ENCODE measurements around the gene ARHGAP26. TPM values are rescaled to one million over a fixed set of nuclear protein-coding genes. Genes with fewer than 3 reads are reported as not detected.

Gene ARHGAP26
- total RNA-seq, 4 donors from 2014 or later: 22.3 to 40.7 (median 28.2) TPM

GRCh38 chr5:142886211-142886610 lies 116.0 kb downstream of the ARHGAP26 start:
- WGBS: 78% methylated on average over 2 of the region's 2 CpGs
- no peak overlapping the region for H3K27ac ChIP-seq (replicated peaks in 1 of 4)
- TF ChIP-seq, protein P1, sequence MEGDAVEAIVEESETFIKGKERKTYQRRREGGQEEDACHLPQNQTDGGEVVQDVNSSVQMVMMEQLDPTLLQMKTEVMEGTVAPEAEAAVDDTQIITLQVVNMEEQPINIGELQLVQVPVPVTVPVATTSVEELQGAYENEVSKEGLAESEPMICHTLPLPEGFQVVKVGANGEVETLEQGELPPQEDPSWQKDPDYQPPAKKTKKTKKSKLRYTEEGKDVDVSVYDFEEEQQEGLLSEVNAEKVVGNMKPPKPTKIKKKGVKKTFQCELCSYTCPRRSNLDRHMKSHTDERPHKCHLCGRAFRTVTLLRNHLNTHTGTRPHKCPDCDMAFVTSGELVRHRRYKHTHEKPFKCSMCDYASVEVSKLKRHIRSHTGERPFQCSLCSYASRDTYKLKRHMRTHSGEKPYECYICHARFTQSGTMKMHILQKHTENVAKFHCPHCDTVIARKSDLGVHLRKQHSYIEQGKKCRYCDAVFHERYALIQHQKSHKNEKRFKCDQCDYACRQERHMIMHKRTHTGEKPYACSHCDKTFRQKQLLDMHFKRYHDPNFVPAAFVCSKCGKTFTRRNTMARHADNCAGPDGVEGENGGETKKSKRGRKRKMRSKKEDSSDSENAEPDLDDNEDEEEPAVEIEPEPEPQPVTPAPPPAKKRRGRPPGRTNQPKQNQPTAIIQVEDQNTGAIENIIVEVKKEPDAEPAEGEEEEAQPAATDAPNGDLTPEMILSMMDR (IDR thresholded peaks at IDR 0.05): no peak
- TF ChIP-seq POLR2A (IDR thresholded peaks at IDR 0.05; ENCODE audit: low read depth) (no peak), POLR2AphosphoS5 (IDR thresholded peaks at IDR 0.05) (no peak)
- no peaks in the 10 kb centered on the region for H3K27me3 ChIP-seq
- H3K9me3 ChIP-seq: no peaks in the 10 kb centered on the region
- peaks cover 32 to 47% (median 35%) of the 10 kb centered on the region in 4 donors for H3K4me1 ChIP-seq
- intact Hi-C loops (cut with DNase I): no loop called here
- no peak for DNase-seq (ENCODE audit: extremely low spot score)
- H3K4me3 ChIP-seq: no peak overlapping the region
- peaks cover 0 to 10% (median 0%) of the 10 kb centered on the region in 4 donors for H3K36me3 ChIP-seq

DNA sequence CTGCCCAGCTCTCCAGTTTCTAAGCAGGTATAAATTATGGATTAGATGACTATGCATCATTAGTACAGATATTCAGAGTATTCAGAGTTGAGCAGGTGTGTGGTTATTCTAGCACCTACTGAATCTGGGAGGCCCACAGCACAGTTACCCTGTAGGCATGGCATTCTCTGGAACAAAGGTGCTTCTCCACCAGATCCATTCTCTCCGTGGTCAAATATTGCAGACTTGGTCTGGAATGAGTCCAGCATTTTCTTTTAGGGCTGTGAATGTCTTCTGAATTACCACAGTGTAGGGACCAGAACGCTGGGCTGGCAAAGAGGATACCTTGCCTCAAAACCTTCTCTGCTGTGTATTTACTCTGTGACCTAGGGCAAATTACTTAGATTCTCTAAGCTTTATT lies 116.8 kb downstream of the ARHGAP26 start:
- intact Hi-C loops (cut with DNase I): no loop called here
- Histone ChIP-seq H3K36me3 (peaks cover 0 to 10% (median 0%) of the 10 kb centered on the region in 4 donors), H3K9me3 (no peaks in the 10 kb centered on the region), H3K4me1 (peaks cover 25 to 39% (median 28%) of the 10 kb centered on the region in 4 donors), H3K4me3 (no peak overlapping the region), H3K27me3 (no peaks in the 10 kb centered on the region), H3K27ac (replicated peaks in 1 of 4) (no peak overlapping the region)
- DNase-seq (ENCODE audit: extremely low spot score): no peak
- 61% methylated on average over 2 of the region's 2 CpGs for WGBS
- TF ChIP-seq POLR2AphosphoS5 (IDR thresholded peaks at IDR 0.05): no peak
- TF ChIP-seq EP300 (IDR thresholded peaks at IDR 0.05): no peak
- no peak for TF ChIP-seq POLR2A (IDR thresholded peaks at IDR 0.05; ENCODE audit: low read depth)
- TF ChIP-seq, protein P1 (IDR thresholded peaks at IDR 0.05): no peak

GRCh38 chr5:142888469-142889085 lies 118.4 kb downstream of the ARHGAP26 start:
- peaks cover 9 to 24% (median 12%) of the 10 kb centered on the region in 4 donors for H3K4me1 ChIP-seq
- WGBS: 47% methylated on average over 9 of the region's 9 CpGs
- peaks cover 0 to 10% (median 0%) of the 10 kb centered on the region in 4 donors for H3K36me3 ChIP-seq
- TF ChIP-seq, protein P1 (IDR thresholded peaks at IDR 0.05): peak; percentile 75 to 82 (median 76)
- no peak for TF ChIP-seq POLR2A (IDR thresholded peaks at IDR 0.05; ENCODE audit: low read depth)
- no peak for TF ChIP-seq POLR2AphosphoS5 (IDR thresholded peaks at IDR 0.05)
- TF ChIP-seq EP300 (IDR thresholded peaks at IDR 0.05): no peak
- no peak overlapping the region for H3K4me3 ChIP-seq
- no peak overlapping the region for H3K27ac ChIP-seq (replicated peaks in 1 of 4)
- H3K27me3 ChIP-seq: no peaks in the 10 kb centered on the region
- intact Hi-C loops (cut with DNase I): no loop called here
- no peaks in the 10 kb centered on the region for H3K9me3 ChIP-seq
- DNase-seq (ENCODE audit: extremely low spot score): no peak

GRCh38 chr5:142892021-142892420 lies 121.8 kb downstream of the ARHGAP26 start:
- DNase-seq (ENCODE audit: extremely low spot score): no peak
- no peaks in the 10 kb centered on the region for H3K27me3 ChIP-seq
- H3K27ac ChIP-seq (replicated peaks in 1 of 4): no peak overlapping the region
- H3K36me3 ChIP-seq: peaks cover 0 to 15% (median 8%) of the 10 kb centered on the region in 4 donors
- H3K9me3 ChIP-seq: no peaks in the 10 kb centered on the region
- H3K4me3 ChIP-seq: no peak overlapping the region
- no peak for TF ChIP-seq EP300 (IDR thresholded peaks at IDR 0.05)
- H3K4me1 ChIP-seq: peaks cover 16 to 21% (median 17%) of the 10 kb centered on the region in 4 donors
- intact Hi-C loops (cut with DNase I): no loop called here
- WGBS: 88% methylated on average over 3 of the region's 3 CpGs

- no peak for DNase-seq (ENCODE audit: extremely low spot score)
- Histone ChIP-seq H3K36me3 (peaks cover 0 to 31% (median 14%) of the 10 kb centered on the region in 4 donors), H3K4me1 (peaks cover 7 to 11% (median 8%) of the 10 kb centered on the region in 4 donors), H3K9me3 (no peaks in the 10 kb centered on the region), H3K27ac (replicated peaks in 1 of 4) (no peak overlapping the region), H3K27me3 (no peaks in the 10 kb centered on the region), H3K4me3 (no peak overlapping the region)
- TF ChIP-seq EP300 (IDR thresholded peaks at IDR 0.05) (no peak), POLR2AphosphoS5 (IDR thresholded peaks at IDR 0.05) (no peak), POLR2A (IDR thresholded peaks at IDR 0.05; ENCODE audit: low read depth) (no peak)
- TF ChIP-seq, protein P1 (IDR thresholded peaks at IDR 0.05): no peak
- WGBS: 100% methylated on average over 2 of the region's 2 CpGs
- intact Hi-C loops (cut with DNase I): no loop called here
These were observed 124.1 kb downstream of the ARHGAP26 start for GRCh38 chr5:142894315-142894714.
